ENCODE measurements around the gene CSNK1G1. TPM values are rescaled to one million over a fixed set of nuclear protein-coding genes. Genes with fewer than 3 reads are reported as not detected.

Gene CSNK1G1
- total RNA-seq, 2 donors from 2014 or later, result 9.3 to 11.8 TPM

DNA sequence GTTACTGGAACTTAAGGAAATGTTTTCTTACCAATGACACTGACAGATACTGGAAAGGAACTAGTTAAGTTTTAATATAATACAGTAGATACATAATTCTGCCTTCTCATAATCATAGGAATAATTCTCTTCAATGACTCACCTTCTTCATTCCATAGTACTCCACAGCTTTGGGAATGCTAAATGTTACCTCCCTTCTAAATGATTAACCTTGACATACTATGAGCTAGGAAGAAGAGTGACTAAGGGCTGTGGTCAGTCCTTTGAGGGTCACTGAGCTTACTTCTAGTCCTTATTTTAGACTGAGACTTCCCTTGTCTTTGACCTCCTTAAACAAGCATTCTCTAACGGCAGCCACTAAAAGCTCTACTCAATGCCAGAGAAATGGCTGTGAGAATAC, 123.6 kb downstream of the CSNK1G1 start:
- TF ChIP-seq, protein P1, sequence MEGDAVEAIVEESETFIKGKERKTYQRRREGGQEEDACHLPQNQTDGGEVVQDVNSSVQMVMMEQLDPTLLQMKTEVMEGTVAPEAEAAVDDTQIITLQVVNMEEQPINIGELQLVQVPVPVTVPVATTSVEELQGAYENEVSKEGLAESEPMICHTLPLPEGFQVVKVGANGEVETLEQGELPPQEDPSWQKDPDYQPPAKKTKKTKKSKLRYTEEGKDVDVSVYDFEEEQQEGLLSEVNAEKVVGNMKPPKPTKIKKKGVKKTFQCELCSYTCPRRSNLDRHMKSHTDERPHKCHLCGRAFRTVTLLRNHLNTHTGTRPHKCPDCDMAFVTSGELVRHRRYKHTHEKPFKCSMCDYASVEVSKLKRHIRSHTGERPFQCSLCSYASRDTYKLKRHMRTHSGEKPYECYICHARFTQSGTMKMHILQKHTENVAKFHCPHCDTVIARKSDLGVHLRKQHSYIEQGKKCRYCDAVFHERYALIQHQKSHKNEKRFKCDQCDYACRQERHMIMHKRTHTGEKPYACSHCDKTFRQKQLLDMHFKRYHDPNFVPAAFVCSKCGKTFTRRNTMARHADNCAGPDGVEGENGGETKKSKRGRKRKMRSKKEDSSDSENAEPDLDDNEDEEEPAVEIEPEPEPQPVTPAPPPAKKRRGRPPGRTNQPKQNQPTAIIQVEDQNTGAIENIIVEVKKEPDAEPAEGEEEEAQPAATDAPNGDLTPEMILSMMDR (IDR thresholded peaks at IDR 0.05), result no peak
- no peaks in the 10 kb centered on the region for H3K9me3 ChIP-seq
- H3K4me1 ChIP-seq (ENCODE audit: control insufficient read depth in 1 of 2, low read depth in 2 of 2), result no peaks in the 10 kb centered on the region
- no peak for ATAC-seq (ENCODE audit: insufficient number of reproducible peaks, low FRiP score, low read depth)
- H3K36me3 ChIP-seq, result no peaks in the 10 kb centered on the region
- H3K4me3 ChIP-seq, result no peak overlapping the region
- DNase-seq (ENCODE audit: low spot score), result no peak
- no peak overlapping the region for H3K27ac ChIP-seq
- H3K27me3 ChIP-seq (replicated peaks; ENCODE audit: insufficient read depth), result no peaks in the 10 kb centered on the region

DNA sequence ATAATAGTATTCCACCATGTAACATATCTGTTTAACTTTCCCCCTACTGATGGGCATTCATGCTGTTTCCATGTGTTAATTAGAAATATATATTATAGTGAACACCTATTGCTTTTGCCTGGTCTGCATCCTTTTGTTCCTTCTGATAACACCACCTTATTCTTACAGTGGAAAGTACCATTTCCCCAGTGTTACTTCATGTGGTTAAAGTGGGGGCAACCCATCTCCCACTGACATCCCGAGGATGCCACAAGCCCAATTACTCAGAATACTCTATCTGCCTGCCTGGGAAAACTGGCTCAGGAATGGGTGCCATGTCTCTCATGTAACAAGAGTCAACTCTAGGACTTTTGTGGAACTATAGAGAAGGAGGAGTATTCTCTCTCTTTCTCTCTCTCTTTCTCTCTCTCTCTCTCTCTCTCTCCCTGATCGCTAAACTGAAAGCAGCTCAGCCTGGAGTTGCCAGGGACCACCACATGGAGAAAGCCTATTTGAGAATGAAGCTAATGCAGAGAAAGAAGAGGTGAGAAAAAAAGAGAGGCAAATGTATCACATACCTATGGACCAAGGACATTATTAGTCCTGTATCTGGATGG, 126.7 kb downstream of the CSNK1G1 start:
- H3K27ac ChIP-seq, result no peak overlapping the region
- DNase-seq (ENCODE audit: low spot score), result no peak
- no peak for ATAC-seq (ENCODE audit: insufficient number of reproducible peaks, low FRiP score, low read depth)
- H3K4me1 ChIP-seq (ENCODE audit: control insufficient read depth in 1 of 2, low read depth in 2 of 2), result no peaks in the 10 kb centered on the region
- no peaks in the 10 kb centered on the region for H3K36me3 ChIP-seq
- no peaks in the 10 kb centered on the region for H3K27me3 ChIP-seq (replicated peaks; ENCODE audit: insufficient read depth)
- TF ChIP-seq, protein P1 (IDR thresholded peaks at IDR 0.05), result no peak
- no peak overlapping the region for H3K4me3 ChIP-seq
- no peaks in the 10 kb centered on the region for H3K9me3 ChIP-seq

DNA sequence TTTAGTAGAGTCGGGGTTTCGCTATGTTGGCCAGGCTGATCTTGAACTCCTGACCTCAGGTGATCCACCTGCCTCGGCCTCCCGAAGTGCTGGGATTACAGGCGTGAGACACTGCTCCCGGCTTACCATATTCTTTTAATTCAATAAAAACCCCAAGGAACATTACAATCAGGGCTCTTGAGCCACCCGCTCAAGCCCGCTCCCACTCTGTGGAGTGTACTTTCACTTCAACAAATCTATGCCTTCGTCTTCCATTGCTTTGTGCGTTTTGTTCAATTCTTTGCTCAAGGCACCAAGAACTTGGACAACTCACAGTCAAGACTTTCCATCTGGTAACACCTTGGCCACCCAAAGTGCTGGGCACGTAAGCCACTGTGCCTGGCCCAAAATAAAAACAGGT, 130.2 kb downstream of the CSNK1G1 start:
- DNase-seq (ENCODE audit: low spot score) (no peak), ATAC-seq (ENCODE audit: insufficient number of reproducible peaks, low FRiP score, low read depth) (no peak)
- H3K27ac ChIP-seq, result no peak overlapping the region
- TF ChIP-seq, protein P1 (IDR thresholded peaks at IDR 0.05), result no peak
- H3K9me3 ChIP-seq, result no peaks in the 10 kb centered on the region
- no peaks in the 10 kb centered on the region for H3K36me3 ChIP-seq
- H3K27me3 ChIP-seq (replicated peaks; ENCODE audit: insufficient read depth), result no peaks in the 10 kb centered on the region
- H3K4me3 ChIP-seq, result no peak overlapping the region
- H3K4me1 ChIP-seq (ENCODE audit: control insufficient read depth in 1 of 2, low read depth in 2 of 2), result no peaks in the 10 kb centered on the region

DNA sequence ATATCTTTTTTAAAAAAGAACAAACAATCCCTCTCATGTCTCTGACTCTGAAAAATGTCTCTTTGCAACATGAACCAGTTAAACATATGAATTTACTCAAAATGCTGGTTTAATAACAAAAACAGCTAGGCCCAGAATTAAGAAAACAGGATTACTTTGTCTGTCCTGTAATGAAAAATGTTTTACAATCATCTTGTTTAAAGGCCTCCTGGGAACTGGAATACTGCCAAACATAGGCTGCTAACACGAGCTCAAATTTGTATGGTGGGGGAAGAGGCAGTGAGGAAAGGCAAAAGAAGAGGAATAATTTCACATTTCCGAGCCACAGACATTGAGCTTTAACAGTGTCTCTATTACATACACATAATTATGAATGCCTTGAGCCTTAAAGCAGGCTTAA, 131.5 kb downstream of the CSNK1G1 start:
- no peak overlapping the region for H3K27ac ChIP-seq
- no peak for ATAC-seq (ENCODE audit: insufficient number of reproducible peaks, low FRiP score, low read depth)
- H3K36me3 ChIP-seq, result no peaks in the 10 kb centered on the region
- TF ChIP-seq, protein P1 (IDR thresholded peaks at IDR 0.05), result no peak
- DNase-seq (ENCODE audit: low spot score), result no peak
- no peaks in the 10 kb centered on the region for H3K4me1 ChIP-seq (ENCODE audit: control insufficient read depth in 1 of 2, low read depth in 2 of 2)
- H3K27me3 ChIP-seq (replicated peaks; ENCODE audit: insufficient read depth), result no peaks in the 10 kb centered on the region
- no peak overlapping the region for H3K4me3 ChIP-seq
- no peaks in the 10 kb centered on the region for H3K9me3 ChIP-seq

DNA sequence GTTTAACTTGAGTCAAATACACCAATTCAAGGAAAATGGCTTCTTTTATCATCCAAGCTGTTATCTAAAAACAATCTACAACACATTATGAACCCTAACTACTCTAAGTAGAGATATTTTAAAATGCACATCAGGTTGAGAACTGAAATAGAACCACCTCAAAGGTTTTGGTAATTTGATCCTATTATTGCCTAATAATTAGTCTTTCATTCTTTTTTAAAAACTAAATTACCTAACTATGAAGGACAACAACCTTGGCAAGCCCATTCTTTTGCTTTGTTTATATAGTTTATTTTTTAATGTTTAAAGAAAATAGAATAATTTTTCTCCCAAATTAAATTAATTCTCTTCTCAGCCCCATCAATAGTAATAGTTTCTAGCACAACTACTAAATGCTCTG, 132.1 kb downstream of the CSNK1G1 start:
- Histone ChIP-seq H3K4me3 (no peak overlapping the region), H3K27me3 (replicated peaks; ENCODE audit: insufficient read depth) (no peaks in the 10 kb centered on the region), H3K36me3 (no peaks in the 10 kb centered on the region), H3K4me1 (ENCODE audit: control insufficient read depth in 1 of 2, low read depth in 2 of 2) (no peaks in the 10 kb centered on the region), H3K9me3 (no peaks in the 10 kb centered on the region), H3K27ac (no peak overlapping the region)
- no peak for ATAC-seq (ENCODE audit: insufficient number of reproducible peaks, low FRiP score, low read depth)
- TF ChIP-seq, protein P1 (IDR thresholded peaks at IDR 0.05), result no peak
- DNase-seq (ENCODE audit: low spot score), result no peak

Data from thoracic aorta (tissue), 2 donors.